Naive thymus-derived CD4-positive, alpha-beta T cell (primary cell): ENCODE data around the gene C10orf90. TPM values are rescaled to one million over a fixed set of nuclear protein-coding genes. Genes with fewer than 3 reads are reported as not detected.

Source experiments
- ATAC-seq: fragments of 150-1000 bp; cut with Tn5 transposase; 2 replicates; pipeline ENCODE4 v1.10.0; 2021; ENCODE audit warnings: mild to moderate bottlenecking, moderate library complexity
- CTCF ChIA-PET: fragments of 350-600 bp; sonication (Branson Sonifier 250); formaldehyde crosslinking; loops from one replicate; lab custom pipeline; 2021; ENCODE audit warnings: antibody characterized with exemption; lab: Charles Lee
- POLR2A ChIA-PET: fragments of 350-600 bp; sonication (Branson Sonifier 250); formaldehyde crosslinking; loops from one replicate; lab custom pipeline; 2021; ENCODE audit warnings: antibody characterized with exemption, inconsistent platforms; lab: Charles Lee
- DNase-seq, 9 donors: peaks; one replicate each; pipeline versions ENCODE4 v3.0.0 to v3.0.0-alpha.2; 2020 to 2022; ENCODE audit warnings: mixed read lengths in 1 of 9
- H3K27ac ChIP-seq: one replicate; pipeline ENCODE4 v1.7.0; 2013; ENCODE audit warnings: mild to moderate bottlenecking, low read depth, low read length, moderate library complexity
- H3K27me3 ChIP-seq, 2 donors: one replicate each; pipeline ENCODE4 v1.7.0; 2013; ENCODE audit warnings: low read length in 2 of 2, mild to moderate bottlenecking in 2 of 2, moderate library complexity in 2 of 2; ENCODE audit not compliant: control insufficient read depth in 2 of 2, insufficient read depth in 2 of 2
- H3K36me3 ChIP-seq, 3 experiments: 1 replicate in 2 of 3; 2 replicates in 1 of 3; pipeline ENCODE4 v1.7.0; 2013; ENCODE audit warnings: low read length in 3 of 3, mild to moderate bottlenecking in 3 of 3, moderate library complexity in 1 of 3; ENCODE audit not compliant: insufficient read depth in 3 of 3, control insufficient read depth in 2 of 3
- H3K4me1 ChIP-seq, 2 donors: one replicate each; pipeline ENCODE4 v1.7.0; 2013; ENCODE audit warnings: low read length in 2 of 2, mild to moderate bottlenecking in 2 of 2, moderate library complexity in 1 of 2; ENCODE audit not compliant: control insufficient read depth in 2 of 2, insufficient read depth in 2 of 2
- H3K4me3 ChIP-seq: 2 replicates; pipeline ENCODE4 v1.7.0; 2013; ENCODE audit warnings: mild to moderate bottlenecking, low read length
- H3K9me3 ChIP-seq, 3 experiments: 1 replicate in 2 of 3; 2 replicates in 1 of 3; pipeline ENCODE4 v1.7.0; 2013; ENCODE audit warnings: low read length in 3 of 3; ENCODE audit not compliant: control insufficient read depth in 2 of 3
- H3K27ac Mint-ChIP-seq, 9 donors: one replicate each; pipeline ENCODE4 v1.8.0; 2020 to 2022; ENCODE audit warnings: mixed read lengths in 9 of 9, mild to moderate bottlenecking in 8 of 9, moderate library complexity in 5 of 9, inconsistent platforms in 2 of 9
- H3K27me3 Mint-ChIP-seq, 5 donors: one replicate each; pipeline ENCODE4 v1.8.0; 2021 to 2022; ENCODE audit warnings: mixed read lengths in 5 of 5, mild to moderate bottlenecking in 1 of 5
- H3K36me3 Mint-ChIP-seq, 5 donors: one replicate each; pipeline ENCODE4 v1.8.0; 2020 to 2022; ENCODE audit warnings: mixed read lengths in 5 of 5, mild to moderate bottlenecking in 3 of 5, inconsistent platforms in 1 of 5
- H3K4me1 Mint-ChIP-seq, 7 donors: one replicate each; pipeline ENCODE4 v1.8.0; 2020 to 2022; ENCODE audit warnings: mixed read lengths in 7 of 7, mild to moderate bottlenecking in 3 of 7, inconsistent platforms in 1 of 7
- H3K4me3 Mint-ChIP-seq, 10 donors: one replicate each; pipeline ENCODE4 v1.8.0; 2020 to 2022; ENCODE audit warnings: mild to moderate bottlenecking in 10 of 10, mixed read lengths in 10 of 10, moderate library complexity in 6 of 10, inconsistent platforms in 2 of 10
- H3K9me3 Mint-ChIP-seq, 11 donors: one replicate each; pipeline ENCODE4 v1.8.0; 2020 to 2022; ENCODE audit warnings: mixed read lengths in 11 of 11, mild to moderate bottlenecking in 4 of 11, inconsistent platforms in 1 of 11, moderate library complexity in 1 of 11
- intact Hi-C, 2 donors: fragments of 100-400 bp; cut with micrococcal nuclease; formaldehyde crosslinking; loops; one replicate each; pipeline ENCODE4 v1.15.1; 2023
- polyA plus RNA-seq, 2 donors: library from polyadenylated mRNA; unstranded; fragments of 300-500 nt; fragmentation: Illumina TruSeq; gene quantifications; one replicate each; pipeline ENCODE4 v1.2.3, GENCODE V29; 2021
- total RNA-seq, 6 experiments: library from RNA in 5 of 6; stranded (reverse) in 5 of 6; gene quantifications; 1 replicate in 5 of 6; 2 replicates in 1 of 6; pipeline ENCODE4 v1.2.3 and lab custom pipeline; 2021 to 2026

C10orf90 gene
- total and polyA plus RNA-seq, 7 experiments from 2014 or later, result not detected

DNA sequence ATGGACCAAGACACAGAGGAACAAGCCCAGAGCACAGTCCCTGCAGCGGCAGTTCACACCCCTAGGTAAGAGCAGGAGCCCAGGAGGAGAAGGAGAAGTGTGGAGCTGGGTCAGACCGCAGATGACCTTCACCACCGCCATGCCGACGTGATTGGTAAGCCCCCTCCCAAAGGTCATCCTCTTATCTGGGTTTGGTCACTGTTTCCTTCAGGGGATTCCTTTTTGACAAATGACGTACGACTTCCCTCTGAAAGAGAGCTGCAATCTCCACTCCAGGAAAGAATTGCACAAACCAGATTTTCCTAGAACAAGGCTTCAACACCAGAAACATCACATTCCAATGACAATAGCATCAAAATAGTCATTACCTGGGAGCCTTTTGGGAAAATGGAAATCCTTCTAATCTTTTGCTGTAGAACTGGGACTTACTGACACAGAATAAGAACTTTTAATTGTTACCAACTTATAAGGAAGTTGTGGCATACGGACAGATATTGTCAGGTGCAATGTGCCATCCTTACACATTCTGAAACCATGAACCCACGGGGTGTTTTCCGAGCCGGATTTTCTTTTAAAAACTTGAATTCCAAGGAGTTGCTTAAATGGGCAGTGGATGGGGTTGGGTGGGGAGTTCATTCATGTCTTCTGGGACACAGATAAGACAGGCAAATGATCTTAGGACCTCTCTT lies 261.4 kb downstream of the C10orf90 start:
- Mint-ChIP-seq H3K4me3 (no peak overlapping the region), H3K27ac (no peak overlapping the region), H3K27me3 (peaks cover 0 to 8% (median 0%) of the 10 kb centered on the region in 5 donors), H3K9me3 (peaks cover 0 to 2% (median 0%) of the 10 kb centered on the region in 11 donors), H3K36me3 (no peaks in the 10 kb centered on the region), H3K4me1 (no peaks in the 10 kb centered on the region)
- DNase-seq, result no peak
- ChIA-PET POLR2A (no interaction called here), CTCF (no interaction called here)
- Histone ChIP-seq H3K36me3 (no peaks in the 10 kb centered on the region), H3K27me3 (no peaks in the 10 kb centered on the region), H3K4me3 (no peak overlapping the region), H3K9me3 (no peaks in the 10 kb centered on the region), H3K27ac (no peak overlapping the region), H3K4me1 (no peaks in the 10 kb centered on the region)
- intact Hi-C loops, result no loop called here
- ATAC-seq, result no peak

DNA sequence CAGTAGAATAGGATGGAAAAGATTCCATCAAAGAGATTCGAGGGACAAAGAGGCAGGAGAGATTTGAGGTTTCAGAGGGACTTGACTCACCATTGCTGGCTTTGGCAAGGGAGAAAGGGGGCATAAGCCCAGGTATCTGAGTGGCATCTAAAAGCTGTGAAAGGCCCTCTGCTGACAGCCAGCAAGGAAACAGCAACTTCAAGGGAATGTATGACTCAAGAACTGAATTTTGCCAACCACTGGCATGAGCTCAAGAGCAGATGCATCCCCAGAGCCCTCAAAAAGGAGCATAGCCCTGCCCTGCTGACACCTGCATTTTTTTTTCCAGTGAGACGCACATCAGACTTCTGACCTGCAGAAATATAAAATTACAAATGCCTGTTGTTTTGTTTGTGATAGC lies 262.7 kb downstream of the C10orf90 start:
- POLR2A ChIA-PET, result no interaction called here
- Mint-ChIP-seq H3K36me3 (no peaks in the 10 kb centered on the region), H3K4me1 (no peaks in the 10 kb centered on the region), H3K27me3 (peaks cover 0 to 8% (median 0%) of the 10 kb centered on the region in 5 donors), H3K4me3 (no peak overlapping the region), H3K27ac (no peak overlapping the region), H3K9me3 (peaks cover 0 to 2% (median 0%) of the 10 kb centered on the region in 11 donors)
- intact Hi-C loops, result no loop called here
- CTCF ChIA-PET, result interaction anchor here (0.7 kb wide), 1 partner anchor 104 kb away, joined by 3 read pairs; no protein-coding TSS in a partner anchor
- no peak overlapping the region for H3K4me3 ChIP-seq
- no peak for DNase-seq
- H3K27me3 ChIP-seq, result no peaks in the 10 kb centered on the region
- no peak overlapping the region for H3K27ac ChIP-seq
- H3K9me3 ChIP-seq, result no peaks in the 10 kb centered on the region
- no peaks in the 10 kb centered on the region for H3K4me1 ChIP-seq
- ATAC-seq, result no peak
- H3K36me3 ChIP-seq, result no peaks in the 10 kb centered on the region

DNA sequence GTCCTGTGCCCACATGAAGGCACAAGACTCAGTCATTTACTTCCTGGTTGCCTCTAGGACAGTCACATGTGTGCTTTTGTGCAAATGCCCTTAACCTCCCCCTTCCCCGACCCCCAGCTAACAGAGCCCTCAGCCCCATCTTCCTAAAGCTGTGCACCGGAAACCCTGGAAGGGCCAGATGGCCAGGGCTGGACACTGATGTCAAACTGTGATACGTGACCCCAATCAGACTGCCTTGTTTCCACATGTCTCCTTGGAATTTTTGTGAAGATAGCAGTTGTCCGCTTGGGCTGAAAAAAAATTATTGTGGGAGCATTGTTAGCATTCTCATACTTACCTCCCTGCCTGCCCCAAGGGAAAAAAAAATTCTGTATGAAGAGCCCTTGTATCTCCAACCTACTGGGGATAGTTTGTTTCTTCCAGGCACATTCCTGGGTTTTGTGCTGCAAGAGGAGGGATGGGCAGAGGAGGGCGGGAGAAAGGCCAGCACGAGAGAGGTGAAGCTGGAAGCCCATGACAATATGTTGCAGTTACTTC lies 265.2 kb downstream of the C10orf90 start:
- no peak overlapping the region for H3K4me3 ChIP-seq
- intact Hi-C loops, result no loop called here
- no peaks in the 10 kb centered on the region for H3K36me3 Mint-ChIP-seq
- no peak for ATAC-seq
- H3K4me1 Mint-ChIP-seq, result no peaks in the 10 kb centered on the region
- no peak for DNase-seq
- ChIA-PET POLR2A (no interaction called here), CTCF (no interaction called here)
- no peak overlapping the region for H3K27ac ChIP-seq
- no peaks in the 10 kb centered on the region for H3K9me3 ChIP-seq
- H3K27me3 ChIP-seq, result no peaks in the 10 kb centered on the region
- H3K9me3 Mint-ChIP-seq, result peaks cover 0 to 9% (median 0%) of the 10 kb centered on the region in 11 donors
- no peaks in the 10 kb centered on the region for H3K4me1 ChIP-seq
- no peaks in the 10 kb centered on the region for H3K36me3 ChIP-seq
- H3K27me3 Mint-ChIP-seq, result peaks cover 0 to 12% (median 0%) of the 10 kb centered on the region in 5 donors
- H3K4me3 Mint-ChIP-seq, result no peak overlapping the region
- no peak overlapping the region for H3K27ac Mint-ChIP-seq

DNA sequence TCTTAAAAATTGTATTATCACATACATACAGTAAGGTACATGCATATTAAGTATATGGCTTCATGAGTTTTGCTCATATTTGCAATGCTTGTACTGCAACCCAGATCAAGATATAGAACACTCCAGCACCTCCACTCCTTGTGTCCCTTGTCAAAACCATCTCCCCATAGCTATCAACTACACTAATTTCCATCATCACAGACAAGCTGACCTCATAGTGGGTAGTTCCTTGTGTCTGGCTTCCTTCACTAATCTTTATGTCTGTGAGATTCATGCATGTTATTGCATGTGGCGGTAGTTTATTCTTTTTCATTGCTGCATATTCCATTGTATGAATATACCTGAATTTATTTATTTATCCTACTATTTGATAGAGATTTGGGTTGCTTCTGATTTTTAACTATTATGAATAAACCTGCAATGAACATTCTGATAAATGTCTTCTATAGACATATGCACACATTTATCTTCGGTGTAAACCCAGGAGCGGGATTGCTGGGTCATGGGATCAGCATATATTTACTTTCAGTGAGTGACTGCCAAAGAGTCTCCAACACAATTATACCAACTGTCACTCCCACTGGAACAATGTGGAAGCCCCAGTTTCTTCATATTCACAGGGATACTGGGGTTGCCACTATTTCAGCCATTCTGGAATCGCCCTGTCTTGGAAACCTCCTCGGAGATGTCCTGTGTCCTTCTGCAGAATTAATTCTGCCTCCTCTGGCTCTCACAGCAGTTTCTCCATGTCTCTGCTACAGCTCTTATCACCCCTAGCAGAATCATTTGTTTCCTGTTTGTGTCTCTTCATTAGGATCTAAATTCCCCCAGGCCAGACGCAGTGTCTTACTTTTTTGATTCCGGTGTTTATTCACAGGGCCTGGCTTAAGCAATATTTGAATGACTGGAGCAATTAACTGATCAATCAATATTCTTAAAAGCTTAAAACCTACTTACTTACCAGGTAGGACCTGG lies 267.5 kb downstream of the C10orf90 start:
- CTCF ChIA-PET, result no interaction called here
- intact Hi-C loops, result no loop called here

DNA sequence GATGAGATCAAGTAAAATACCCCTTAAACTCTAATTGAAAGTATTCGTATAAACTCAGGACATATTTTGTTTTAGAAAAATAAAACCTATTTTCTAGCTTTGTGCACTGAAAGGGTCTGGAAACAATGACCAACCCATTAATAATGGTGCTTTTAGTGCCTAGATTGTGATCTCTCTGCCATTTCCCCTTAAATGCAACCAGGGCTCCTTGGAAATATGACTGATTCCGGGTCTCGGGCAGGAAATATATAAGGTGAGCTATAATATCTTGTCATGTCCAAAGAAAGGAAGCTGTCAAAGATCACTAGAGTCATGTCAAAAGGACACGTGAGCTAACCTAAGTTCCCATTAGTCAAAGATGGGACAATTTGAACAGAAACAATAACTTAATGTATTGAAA lies 269.9 kb downstream of the C10orf90 start:
- DNase-seq (no peak), ATAC-seq (no peak)
- Mint-ChIP-seq H3K27me3 (peaks cover 0 to 18% (median 5%) of the 10 kb centered on the region in 5 donors), H3K27ac (no peak overlapping the region), H3K4me3 (no peak overlapping the region), H3K36me3 (no peaks in the 10 kb centered on the region), H3K4me1 (no peaks in the 10 kb centered on the region), H3K9me3 (peaks cover 0 to 9% (median 3%) of the 10 kb centered on the region in 11 donors)
- no peak overlapping the region for H3K4me3 ChIP-seq
- intact Hi-C loops, result no loop called here
- CTCF ChIA-PET, result no interaction called here
- no peaks in the 10 kb centered on the region for H3K4me1 ChIP-seq
- no peaks in the 10 kb centered on the region for H3K9me3 ChIP-seq
- no peaks in the 10 kb centered on the region for H3K36me3 ChIP-seq
- no peaks in the 10 kb centered on the region for H3K27me3 ChIP-seq
- POLR2A ChIA-PET, result no interaction called here
- H3K27ac ChIP-seq, result no peak overlapping the region

More for the DNA sequence above, 267.5 kb downstream of the C10orf90 start:
- Mint-ChIP-seq H3K9me3 (peaks cover 0 to 9% (median 0%) of the 10 kb centered on the region in 11 donors), H3K36me3 (no peaks in the 10 kb centered on the region), H3K27me3 (peaks cover 0 to 14% (median 5%) of the 10 kb centered on the region in 5 donors), H3K4me3 (no peak overlapping the region), H3K4me1 (no peaks in the 10 kb centered on the region), H3K27ac (no peak overlapping the region)
- Histone ChIP-seq H3K27ac (no peak overlapping the region), H3K9me3 (no peaks in the 10 kb centered on the region), H3K36me3 (no peaks in the 10 kb centered on the region), H3K4me3 (no peak overlapping the region), H3K27me3 (no peaks in the 10 kb centered on the region), H3K4me1 (no peaks in the 10 kb centered on the region)
- no peak for ATAC-seq
- POLR2A ChIA-PET, result no interaction called here
- DNase-seq, result no peak

DNA sequence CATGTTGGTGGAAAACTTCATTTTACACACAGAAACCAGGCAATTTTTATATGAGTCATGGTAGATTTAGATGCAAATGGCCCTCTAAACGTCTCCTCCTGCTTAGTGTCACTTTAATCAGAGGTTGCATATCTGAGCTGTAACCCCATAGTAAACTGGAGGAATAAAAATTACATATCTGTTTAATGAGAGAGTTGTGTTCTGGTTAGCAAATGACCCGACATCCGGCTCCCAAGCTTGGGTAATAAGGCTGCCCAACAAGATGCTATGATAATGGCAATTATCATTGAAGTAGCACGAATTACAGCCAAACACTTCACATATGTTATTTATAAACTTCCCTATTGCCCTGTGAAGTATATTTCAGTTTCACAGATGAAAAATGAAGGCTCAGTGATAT lies 271.6 kb downstream of the C10orf90 start:
- Mint-ChIP-seq H3K27ac (no peak overlapping the region), H3K4me3 (no peak overlapping the region), H3K36me3 (no peaks in the 10 kb centered on the region), H3K27me3 (peaks cover 0 to 27% (median 5%) of the 10 kb centered on the region in 5 donors), H3K4me1 (no peaks in the 10 kb centered on the region), H3K9me3 (peaks cover 0 to 15% (median 6%) of the 10 kb centered on the region in 11 donors)
- intact Hi-C loops, result no loop called here
- no peak overlapping the region for H3K4me3 ChIP-seq
- no peaks in the 10 kb centered on the region for H3K9me3 ChIP-seq
- ATAC-seq (no peak), DNase-seq (no peak)
- H3K36me3 ChIP-seq, result no peaks in the 10 kb centered on the region
- no peak overlapping the region for H3K27ac ChIP-seq
- no peaks in the 10 kb centered on the region for H3K27me3 ChIP-seq
- no peaks in the 10 kb centered on the region for H3K4me1 ChIP-seq
- CTCF ChIA-PET, result no interaction called here
- POLR2A ChIA-PET, result no interaction called here
